Adipocyte (in vitro differentiated cells): ENCODE results near the gene MYOZ2.
A peak's percentile ranks its signal among the peaks of the same experiment; 100 is the strongest.
"Not testable (repeated sequence)": the region's sequence is repeated elsewhere in the genome, so short reads cannot be mapped to it uniquely, and the experiment has no call there.

Experiments
- DNase-seq: peaks from one replicate; pipeline ENCODE4 v3.0.0-alpha.2; 2015; ENCODE audit warnings: low read depth
- H3K27me3 ChIP-seq: replicated peaks from 2 replicates; pipeline ENCODE4 v1.7.0; 2013; ENCODE audit warnings: mild to moderate bottlenecking, low read length, moderate library complexity; ENCODE audit not compliant: control insufficient read depth, insufficient read depth
- H3K36me3 ChIP-seq: 2 replicates; pipeline ENCODE4 v1.7.0; 2013; ENCODE audit warnings: low read length, mild to moderate bottlenecking, moderate library complexity; ENCODE audit not compliant: control insufficient read depth, insufficient read depth, severe bottlenecking
- H3K4me1 ChIP-seq: 2 replicates; pipeline ENCODE4 v1.7.0; 2013; ENCODE audit warnings: mild to moderate bottlenecking, low read length, moderate library complexity; ENCODE audit not compliant: control insufficient read depth, insufficient read depth
- H3K4me3 ChIP-seq: 2 replicates; pipeline ENCODE4 v1.7.0; 2013; ENCODE audit warnings: mild to moderate bottlenecking, low read length, moderate library complexity
- H3K9ac ChIP-seq: 2 replicates; pipeline ENCODE4 v1.7.0; 2013; ENCODE audit warnings: mild to moderate bottlenecking, low read length, moderate library complexity
- H3K9me3 ChIP-seq: 2 replicates; pipeline ENCODE4 v1.7.0; 2013; ENCODE audit warnings: mild to moderate bottlenecking, low read length, moderate library complexity; ENCODE audit not compliant: control insufficient read depth

The MYOZ2 gene

GRCh38 chr4:119130365-119131065 lies 5.1 kb upstream of the MYOZ2 start:
- H3K9me3 ChIP-seq = no peaks in the 10 kb centered on the region
- peak overlapping the region; percentile 29 for H3K4me3 ChIP-seq
- DNase-seq = no peak
- H3K27me3 ChIP-seq = no peaks in the 10 kb centered on the region
- peak overlapping the region; percentile 83 for H3K9ac ChIP-seq
- H3K36me3 ChIP-seq = no peaks in the 10 kb centered on the region
- peaks cover 64% of the 10 kb centered on the region for H3K4me1 ChIP-seq

GRCh38 chr4:119131164-119131563 lies 4.5 kb upstream of the MYOZ2 start:
- DNase-seq = no peak
- H3K4me3 ChIP-seq = no peak overlapping the region
- no peaks in the 10 kb centered on the region for H3K27me3 ChIP-seq
- no peaks in the 10 kb centered on the region for H3K9me3 ChIP-seq
- no peaks in the 10 kb centered on the region for H3K36me3 ChIP-seq
- H3K4me1 ChIP-seq = peaks cover 64% of the 10 kb centered on the region
- peak overlapping the region; percentile 83 for H3K9ac ChIP-seq

- Histone ChIP-seq H3K27me3 (no peaks in the 10 kb centered on the region), H3K4me3 (peak overlapping the region; percentile 9), H3K9me3 (no peaks in the 10 kb centered on the region), H3K9ac (peak overlapping the region; percentile 83), H3K36me3 (no peaks in the 10 kb centered on the region), H3K4me1 (peaks cover 73% of the 10 kb centered on the region)
- no peak for DNase-seq
Measured at GRCh38 chr4:119132306-119132705, 3.3 kb upstream of the MYOZ2 start.

GRCh38 chr4:119136546-119136945 lies 914 bp downstream of the MYOZ2 start:
- Histone ChIP-seq H3K36me3 (no peaks in the 10 kb centered on the region), H3K4me1 (peaks cover 72% of the 10 kb centered on the region), H3K9ac (peak overlapping the region; percentile 67), H3K9me3 (no peaks in the 10 kb centered on the region), H3K4me3 (peak overlapping the region; percentile 39), H3K27me3 (no peaks in the 10 kb centered on the region)
- DNase-seq = no peak

GRCh38 chr4:119138046-119138445 lies 2.4 kb downstream of the MYOZ2 start:
- H3K4me1 ChIP-seq = peaks cover 57% of the 10 kb centered on the region

GRCh38 chr4:119139311-119139710 lies 3.7 kb downstream of the MYOZ2 start:
- Histone ChIP-seq H3K27me3 (no peaks in the 10 kb centered on the region), H3K36me3 (no peaks in the 10 kb centered on the region), H3K4me1 (peaks cover 53% of the 10 kb centered on the region), H3K4me3 (peak overlapping the region; percentile 42), H3K9me3 (no peaks in the 10 kb centered on the region), H3K9ac (peak overlapping the region; percentile 75)
- DNase-seq = peak; percentile 59

More at GRCh38 chr4:119138046-119138445, 2.4 kb downstream of the MYOZ2 start:
- H3K36me3 ChIP-seq = no peaks in the 10 kb centered on the region
- no peaks in the 10 kb centered on the region for H3K27me3 ChIP-seq
- H3K9ac ChIP-seq = peak overlapping the region; percentile 75
- H3K4me3 ChIP-seq = peak overlapping the region; percentile 26
- no peaks in the 10 kb centered on the region for H3K9me3 ChIP-seq
- DNase-seq = peak; percentile 11

- Histone ChIP-seq H3K4me3 (peak overlapping the region; percentile 42), H3K9ac (peak overlapping the region; percentile 75), H3K9me3 (no peaks in the 10 kb centered on the region), H3K36me3 (no peaks in the 10 kb centered on the region), H3K27me3 (no peaks in the 10 kb centered on the region), H3K4me1 (peaks cover 53% of the 10 kb centered on the region)
- no peak for DNase-seq
Measured at GRCh38 chr4:119139822-119140252, 4.2 kb downstream of the MYOZ2 start.

- H3K36me3 ChIP-seq, H3K4me3 ChIP-seq, DNase-seq, H3K9me3 ChIP-seq, H3K9ac ChIP-seq, H3K27me3 ChIP-seq: not testable (repeated sequence)
- peaks cover 42% of the 10 kb centered on the region for H3K4me1 ChIP-seq
Measured at GRCh38 chr4:119141283-119141682, 5.7 kb downstream of the MYOZ2 start.

- Histone ChIP-seq H3K36me3 (no peaks in the 10 kb centered on the region), H3K4me3 (no peak overlapping the region), H3K9ac (no peak overlapping the region), H3K4me1 (peaks cover 26% of the 10 kb centered on the region), H3K27me3 (no peaks in the 10 kb centered on the region), H3K9me3 (no peaks in the 10 kb centered on the region)
- DNase-seq = no peak
Measured at GRCh38 chr4:119142833-119143232, 7.2 kb downstream of the MYOZ2 start.

GRCh38 chr4:119143341-119143740 lies 7.7 kb downstream of the MYOZ2 start:
- H3K27me3 ChIP-seq, H3K9ac ChIP-seq, H3K9me3 ChIP-seq, DNase-seq, H3K36me3 ChIP-seq, H3K4me3 ChIP-seq: not testable (repeated sequence)
- H3K4me1 ChIP-seq = peaks cover 22% of the 10 kb centered on the region

GRCh38 chr4:119149110-119149509 lies 13.5 kb downstream of the MYOZ2 start:
- H3K9ac ChIP-seq = peak overlapping the region; percentile 43
- no peaks in the 10 kb centered on the region for H3K36me3 ChIP-seq
- no peaks in the 10 kb centered on the region for H3K9me3 ChIP-seq
- DNase-seq = no peak
- H3K4me3 ChIP-seq = peak overlapping the region; percentile 17
- peaks cover 6% of the 10 kb centered on the region for H3K4me1 ChIP-seq
- H3K27me3 ChIP-seq = no peaks in the 10 kb centered on the region

GRCh38 chr4:119151161-119151560 lies 15.5 kb downstream of the MYOZ2 start:
- H3K36me3 ChIP-seq = no peaks in the 10 kb centered on the region
- H3K9me3 ChIP-seq = no peaks in the 10 kb centered on the region
- H3K4me1 ChIP-seq = peaks cover 6% of the 10 kb centered on the region
- H3K4me3 ChIP-seq = no peak overlapping the region
- H3K27me3 ChIP-seq = no peaks in the 10 kb centered on the region
- H3K9ac ChIP-seq = no peak overlapping the region
- no peak for DNase-seq
